Epithelial cell of proximal tubule (primary cell): Measurements from ENCODE around the gene FAHD2B. TPM values are rescaled to one million over a fixed set of nuclear protein-coding genes. Genes with fewer than 3 reads are reported as not detected.
A peak's percentile ranks its signal among the peaks of the same experiment; 100 is the strongest.
"Not testable (repeated sequence)": the region's sequence is repeated elsewhere in the genome, so short reads cannot be mapped to it uniquely, and the experiment has no call there.

Experiments used
- DNase-seq: peaks from one replicate; pipeline ENCODE4 v3.0.0-alpha.2; 2011; ENCODE audit warnings: low read depth
- H3K4me3 ChIP-seq: 2 replicates; pipeline ENCODE4 v1.5.1; 2011; ENCODE audit warnings: low read depth, mild to moderate bottlenecking, low read length
- CTCF ChIP-seq: conservative IDR thresholded peaks from 2 replicates; pipeline ENCODE4 v1.5.1; 2012; ENCODE audit warnings: low read depth, mild to moderate bottlenecking, low read length
- total RNA-seq: library from RNA; depleted of rRNA; stranded (reverse); fragments of >200 nt; gene quantifications from 2 replicates; pipeline ENCODE4 v1.2.3, GENCODE V29; 2015

The FAHD2B gene, protein sequence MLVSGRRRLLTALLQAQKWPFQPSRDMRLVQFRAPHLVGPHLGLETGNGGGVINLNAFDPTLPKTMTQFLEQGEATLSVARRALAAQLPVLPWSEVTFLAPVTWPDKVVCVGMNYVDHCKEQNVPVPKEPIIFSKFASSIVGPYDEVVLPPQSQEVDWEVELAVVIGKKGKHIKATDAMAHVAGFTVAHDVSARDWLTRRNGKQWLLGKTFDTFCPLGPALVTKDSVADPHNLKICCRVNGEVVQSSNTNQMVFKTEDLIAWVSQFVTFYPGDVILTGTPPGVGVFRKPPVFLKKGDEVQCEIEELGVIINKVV
- total RNA-seq = 8.4 and 12.2 TPM in 2 replicates

- not testable (repeated sequence) for DNase-seq
- H3K4me3 ChIP-seq = peak within 1 kb of the TSS; percentile 38
These were observed at the start of gene FAHD2B for GRCh38 chr2:97094772-97095611. FAHD2B (minus strand) TSS chr2:97094882; CDS start chr2:97091706, 3,176 bp downstream.

- not testable (repeated sequence) for H3K4me3 ChIP-seq, DNase-seq
These were observed 49.3 kb upstream of the FAHD2B start for GRCh38 chr2:97144016-97144415.

- DNase-seq, H3K4me3 ChIP-seq: not testable (repeated sequence)
These were observed 34.4 kb upstream of the FAHD2B start for GRCh38 chr2:97129090-97129489.

DNA sequence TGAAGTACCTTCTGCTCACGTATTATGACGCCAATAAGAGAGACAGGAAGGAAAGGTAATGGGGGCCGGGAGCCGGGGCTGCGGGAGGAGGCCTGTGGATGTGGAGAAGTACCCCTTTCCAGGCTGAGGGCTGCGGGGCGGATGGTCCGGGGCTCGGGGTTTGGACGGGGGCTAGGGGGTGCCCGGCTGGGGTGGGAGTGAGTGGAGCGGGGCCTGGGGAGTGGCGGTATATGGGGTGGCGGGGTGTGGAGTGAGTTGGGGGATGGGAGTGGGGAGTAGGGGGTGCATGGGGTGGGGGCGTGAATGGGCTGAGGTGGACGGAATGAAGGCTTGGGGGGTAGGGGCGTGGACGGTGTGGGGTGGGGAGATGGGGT lies 19.2 kb upstream of the FAHD2B start:
- DNase-seq = not testable (repeated sequence)
- peak overlapping the region; percentile 68 for H3K4me3 ChIP-seq

DNA sequence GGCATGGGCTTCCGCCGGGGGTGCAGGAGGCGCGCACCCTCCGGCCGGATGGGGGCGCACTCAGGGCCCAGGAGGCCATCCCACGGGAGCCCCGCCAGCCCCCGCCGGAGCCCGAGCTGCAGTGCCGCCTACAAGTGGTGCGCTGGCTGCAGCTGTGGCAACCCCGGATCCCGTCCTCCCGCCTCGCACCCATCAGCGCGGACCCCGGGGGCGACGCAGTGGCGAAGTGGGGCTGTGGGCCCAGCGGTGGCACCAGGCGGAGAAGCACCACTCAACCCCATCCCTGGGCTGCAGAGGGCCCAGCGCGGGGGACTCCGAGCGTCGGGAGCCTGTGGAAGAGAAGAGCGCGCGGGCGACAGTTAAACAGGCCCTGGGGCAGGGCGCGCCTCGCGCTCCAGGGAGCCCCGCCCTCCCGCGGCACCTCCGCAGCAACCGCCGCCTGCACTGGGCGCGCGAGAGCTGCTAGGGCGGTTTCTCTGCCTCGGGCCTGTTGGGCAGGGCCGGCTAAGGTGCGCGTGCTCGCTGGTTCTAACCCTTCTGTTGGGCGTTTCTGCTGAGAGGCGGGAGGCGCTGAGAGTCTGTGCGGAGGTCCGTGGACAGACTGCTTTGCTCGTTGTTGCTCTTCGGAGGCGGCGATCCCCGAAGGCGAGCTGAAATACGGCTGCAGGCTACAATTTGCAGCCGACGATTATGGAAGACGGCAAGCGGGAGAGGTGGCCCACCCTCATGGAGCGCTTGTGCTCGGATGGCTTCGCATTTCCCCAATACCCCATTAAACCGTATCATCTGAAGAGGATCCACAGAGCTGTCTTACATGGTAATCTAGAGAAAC lies 18.6 kb upstream of the FAHD2B start, which contains the start of gene ANKRD36:
Gene ANKRD36 (plus strand): TSS at position 104 of the 832 bp plus-strand sequence. CDS start 587 bp downstream, at position 691.
- peak within 1 kb of the TSS; percentile 68 for H3K4me3 ChIP-seq
- DNase-seq = not testable (repeated sequence)
- TF ChIP-seq CTCF = peak; percentile 47

GRCh38 chr2:97112320-97113049 lies 17.8 kb upstream of the FAHD2B start:
- not testable (repeated sequence) for DNase-seq
- H3K4me3 ChIP-seq = peak overlapping the region; percentile 68
- TF ChIP-seq CTCF = peak; percentile 70

- DNase-seq, H3K4me3 ChIP-seq: not testable (repeated sequence)
These were observed 16.6 kb upstream of the FAHD2B start for GRCh38 chr2:97111246-97111645.

DNA sequence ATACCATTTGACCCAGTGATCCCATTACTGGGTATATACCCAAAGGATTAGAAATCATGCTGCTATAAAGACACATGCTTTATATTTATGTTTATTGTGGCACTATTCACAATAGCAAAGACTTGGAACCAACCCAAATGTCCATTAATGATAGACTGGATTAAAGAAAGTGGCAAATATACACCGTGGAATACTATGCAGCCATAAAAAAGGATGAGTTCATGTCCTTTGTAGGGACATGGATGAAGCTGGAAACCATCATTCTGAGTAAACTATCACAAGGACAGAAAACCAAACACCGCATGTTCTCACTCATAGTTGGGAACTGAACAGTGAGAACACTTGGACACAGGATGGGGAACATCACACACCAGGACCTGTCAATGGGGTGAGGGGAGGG lies 12.2 kb upstream of the FAHD2B start:
- not testable (repeated sequence) for DNase-seq, H3K4me3 ChIP-seq

GRCh38 chr2:97098786-97099372 lies 4.2 kb upstream of the FAHD2B start:
- not testable (repeated sequence) for H3K4me3 ChIP-seq, DNase-seq

- TF ChIP-seq CTCF = no peak
- H3K4me3 ChIP-seq = no peak overlapping the region
- DNase-seq = no peak
These were observed 979 bp upstream of the FAHD2B start for GRCh38 chr2:97095661-97096060.

GRCh38 chr2:97093983-97094771 lies 505 bp downstream of the FAHD2B start:
- not testable (repeated sequence) for DNase-seq
- peak overlapping the region; percentile 38 for H3K4me3 ChIP-seq

DNA sequence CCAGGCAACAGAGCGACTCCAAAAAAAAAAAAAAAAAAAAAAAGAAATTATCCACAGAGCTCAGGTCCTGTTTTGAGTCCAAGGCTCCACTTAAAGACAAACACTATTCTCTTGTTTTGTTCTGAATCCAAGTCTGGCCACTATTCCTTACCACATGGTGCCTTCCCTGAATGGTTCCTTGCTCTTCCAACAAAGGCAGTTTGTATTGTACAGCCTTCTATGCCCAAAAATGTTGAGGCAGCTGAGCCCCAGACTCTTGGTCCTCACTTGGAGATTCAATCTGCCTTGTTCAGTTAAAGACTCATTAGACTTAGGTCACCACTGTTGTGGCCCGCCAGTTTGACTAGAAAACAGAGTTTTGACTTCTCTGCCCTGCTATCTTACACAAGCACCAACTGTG lies 1.7 kb downstream of the FAHD2B start:
- DNase-seq, H3K4me3 ChIP-seq: not testable (repeated sequence)

GRCh38 chr2:97088706-97089105 lies 6.0 kb downstream of the FAHD2B start:
- not testable (repeated sequence) for DNase-seq, H3K4me3 ChIP-seq
